ENCODE results near the gene GPR152.

The GPR152 gene

GRCh38 chr11:67464411-67465188 lies 12.1 kb upstream of the GPR152 start:
- DNase-seq, result peak; percentile 89

- peak; percentile 91 for DNase-seq
These were observed 11.3 kb upstream of the GPR152 start for GRCh38 chr11:67463680-67464410.

GRCh38 chr11:67463186-67463585 lies 10.7 kb upstream of the GPR152 start:
- no peak for DNase-seq

- no peak for DNase-seq
These were observed 5.7 kb upstream of the GPR152 start for GRCh38 chr11:67458266-67458665.

- no peak for DNase-seq
These were observed 4.9 kb upstream of the GPR152 start for GRCh38 chr11:67457453-67457852.

- DNase-seq, result no peak
These were observed 3.7 kb upstream of the GPR152 start for GRCh38 chr11:67456068-67456705.

GRCh38 chr11:67455054-67455453 lies 2.5 kb upstream of the GPR152 start, which contains the start of gene CABP4:
TSS of gene CABP4 (plus strand) at chr11:67455354. CDS start at chr11:67455424, 70 bp downstream.
- DNase-seq, result no peak

GRCh38 chr11:67453816-67454732 lies 1.5 kb upstream of the GPR152 start:
- no peak for DNase-seq

- DNase-seq, result no peak
These were observed 912 bp downstream of the GPR152 start for GRCh38 chr11:67451658-67451976.

- no peak for DNase-seq
These were observed 1.5 kb downstream of the GPR152 start for GRCh38 chr11:67450796-67451657.

GRCh38 chr11:67449116-67449844 lies 3.2 kb downstream of the GPR152 start:
- DNase-seq, result peak; percentile 63

GRCh38 chr11:67448220-67448609 lies 4.3 kb downstream of the GPR152 start:
- DNase-seq, result no peak

- DNase-seq, result no peak
These were observed 7.0 kb downstream of the GPR152 start for GRCh38 chr11:67445515-67445914.

- no peak for DNase-seq
These were observed 9.8 kb downstream of the GPR152 start for GRCh38 chr11:67442504-67443404.

GRCh38 chr11:67441731-67442351 lies 10.7 kb downstream of the GPR152 start:
- DNase-seq, result no peak

- DNase-seq, result no peak
These were observed 11.4 kb downstream of the GPR152 start for GRCh38 chr11:67441098-67441563.

- DNase-seq, result no peak
These were observed 12.1 kb downstream of the GPR152 start for GRCh38 chr11:67440229-67441097.

Data from suppressor macrophage treated with lipopolysaccharide for 4 hours (primary cell).